HepG2 (cell line): ENCODE measurements around the gene SMARCC1. TPM values are rescaled to one million over a fixed set of nuclear protein-coding genes. Genes with fewer than 3 reads are reported as not detected.

Experiments
- CBFB ChIP-seq: sonication (generic); formaldehyde crosslinking; IDR thresholded peaks from 2 replicates; pipeline ENCODE4 v1.4.0; 2020; ENCODE audit warnings: missing genetic modification reagents
- CENPX ChIP-seq: sonication (generic); formaldehyde crosslinking; IDR thresholded peaks from 2 replicates; pipeline ENCODE4 v1.9.0; 2021; ENCODE audit warnings: mild to moderate bottlenecking, missing genetic modification reagents, moderate library complexity
- DNMT1 ChIP-seq: sonication (generic); formaldehyde crosslinking; IDR thresholded peaks from 2 replicates; pipeline ENCODE4 v1.5.1; 2020; ENCODE audit warnings: mild to moderate bottlenecking, missing genetic modification reagents
- GPN1 ChIP-seq: sonication (generic); formaldehyde crosslinking; IDR thresholded peaks from 2 replicates; pipeline ENCODE4 v1.5.1; 2020; ENCODE audit warnings: missing genetic modification reagents, borderline replicate concordance
- IRF2 ChIP-seq: IDR thresholded peaks from 2 replicates; pipeline ENCODE4 v1.6.1; 2018; ENCODE audit warnings: missing genetic modification reagents, missing compliant biosample characterization
- ISL2 ChIP-seq: sonication (generic); formaldehyde crosslinking; IDR thresholded peaks from 2 replicates; pipeline ENCODE4 v1.5.0; 2020; ENCODE audit warnings: missing genetic modification reagents
- PAX8 ChIP-seq: sonication (generic); formaldehyde crosslinking; IDR thresholded peaks from 2 replicates; pipeline ENCODE4 v1.8.0; 2022; ENCODE audit warnings: mild to moderate bottlenecking, missing genetic modification reagents, borderline replicate concordance
- POGZ ChIP-seq: sonication (generic); formaldehyde crosslinking; IDR thresholded peaks from 2 replicates; pipeline ENCODE4 v1.4.0; 2020; ENCODE audit warnings: mild to moderate bottlenecking, missing genetic modification reagents
- RBAK ChIP-seq: sonication (generic); formaldehyde crosslinking; IDR thresholded peaks from 2 replicates; pipeline ENCODE4 v1.5.1; 2020; ENCODE audit warnings: mild to moderate bottlenecking, missing genetic modification reagents
- ZNF329 ChIP-seq: sonication (generic); formaldehyde crosslinking; IDR thresholded peaks from 2 replicates; pipeline ENCODE4 v1.9.0; 2021; ENCODE audit warnings: low read depth, mild to moderate bottlenecking, missing genetic modification reagents
- ZNF547 ChIP-seq: sonication (generic); formaldehyde crosslinking; IDR thresholded peaks from 2 replicates; pipeline ENCODE4 v1.5.1; 2020; ENCODE audit warnings: mild to moderate bottlenecking, missing genetic modification reagents
- ZNF720 ChIP-seq: sonication (generic); formaldehyde crosslinking; IDR thresholded peaks from 2 replicates; pipeline ENCODE4 v1.4.0; 2020; ENCODE audit warnings: missing genetic modification reagents
- ZNF761 ChIP-seq: sonication (generic); formaldehyde crosslinking; conservative IDR thresholded peaks from 2 replicates; pipeline ENCODE4 v1.4.0; 2020; ENCODE audit warnings: mild to moderate bottlenecking, missing genetic modification reagents
- polyA plus RNA-seq, 8 experiments: library from polyadenylated mRNA; depleted of rRNA in 3 of 8; stranded (reverse) in 7 of 8; unstranded in 1 of 8; fragments of >200 nt; fragmentation: Illumina TruSeq in 4 of 8; extraction: Trizol in 4 of 8; gene quantifications; 2 replicates each; pipeline versions ENCODE4 v1.2.1 to v1.2.3, GENCODE V29; 2011 to 2016; ENCODE audit warnings: low read depth in 4 of 8, missing spikeins in 1 of 8, mixed read lengths in 1 of 8; ENCODE audit not compliant: insufficient read depth in 1 of 8
- total RNA-seq, 5 experiments: library from RNA; depleted of rRNA; stranded (reverse); fragments of >200 nt; fragmentation: Illumina TruSeq; extraction: Trizol; gene quantifications; 2 replicates each; pipeline ENCODE4 v1.2.3, GENCODE V29; 2016; ENCODE audit warnings: low read depth in 1 of 5
- TF ChIP-seq, protein P1 (sequence below): sonication (generic); formaldehyde crosslinking; IDR thresholded peaks from 2 replicates; pipeline ENCODE4 v1.5.0; 2020; ENCODE audit warnings: missing genetic modification reagents
- TF ChIP-seq, protein P2 (sequence below): sonication (generic); formaldehyde crosslinking; IDR thresholded peaks from 2 replicates; pipeline ENCODE4 v1.8.0; 2023; ENCODE audit warnings: mild to moderate bottlenecking, missing genetic modification reagents
- TF ChIP-seq, protein P3 (sequence below): sonication (generic); formaldehyde crosslinking; IDR thresholded peaks from 2 replicates; pipeline ENCODE4 v1.4.0; 2020; ENCODE audit warnings: missing genetic modification reagents, mild to moderate bottlenecking, borderline replicate concordance
- TF ChIP-seq, protein P4 (sequence below): sonication (generic); formaldehyde crosslinking; IDR thresholded peaks from 2 replicates; pipeline ENCODE4 v1.5.0; 2020; ENCODE audit warnings: missing genetic modification reagents, mild to moderate bottlenecking, borderline replicate concordance
- TF ChIP-seq, protein P5 (sequence below): sonication (generic); formaldehyde crosslinking; conservative IDR thresholded peaks from 2 replicates; pipeline ENCODE4 v1.8.0; 2022; ENCODE audit warnings: missing genetic modification reagents

The SMARCC1 gene
- total and polyA plus RNA-seq, 2 of the 13 experiments (the other 11 are each of a cell fraction or from before 2014, with no cell fraction given), result 47.9 to 58.4 TPM

DNA sequence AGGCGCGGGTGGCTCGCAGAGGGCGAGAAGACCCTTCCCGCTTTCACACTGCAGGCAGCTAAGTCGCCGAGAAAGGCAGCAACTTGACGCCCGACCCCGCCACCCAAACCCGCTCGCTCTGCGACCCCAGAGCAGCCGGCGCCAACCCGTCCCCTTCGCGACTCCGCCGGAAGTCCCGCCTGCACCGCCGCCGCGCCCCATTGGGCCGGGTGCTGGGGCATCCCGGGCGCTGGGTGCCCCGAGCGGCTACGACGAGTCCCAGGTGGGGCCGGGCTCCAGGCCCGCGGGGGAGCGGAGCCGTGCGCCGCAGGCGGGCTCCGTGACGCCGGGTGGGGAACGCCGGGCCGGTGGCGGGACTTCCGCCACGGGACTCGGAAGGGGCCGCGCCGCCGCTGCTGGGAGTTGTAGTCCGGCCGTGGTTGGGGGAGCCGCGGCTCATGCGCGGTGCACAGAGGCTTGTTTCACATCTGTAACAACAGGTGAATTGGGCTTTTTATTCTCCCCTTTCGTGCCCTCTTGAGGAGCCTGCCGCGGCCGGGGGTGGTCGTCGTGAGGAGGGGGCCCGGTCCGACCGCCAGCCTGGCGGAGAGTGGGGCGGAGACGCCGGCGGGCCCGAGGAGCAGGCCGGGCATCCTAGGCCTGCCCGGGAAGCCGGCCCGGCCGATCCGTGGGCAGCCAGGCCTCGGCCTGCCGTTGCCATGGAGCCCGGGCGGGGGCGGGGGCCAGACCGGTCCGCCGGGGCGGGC is 21.2 kb upstream of the SMARCC1 start, which contains the start of gene DHX30 (continued):
- TF ChIP-seq, protein P1, sequence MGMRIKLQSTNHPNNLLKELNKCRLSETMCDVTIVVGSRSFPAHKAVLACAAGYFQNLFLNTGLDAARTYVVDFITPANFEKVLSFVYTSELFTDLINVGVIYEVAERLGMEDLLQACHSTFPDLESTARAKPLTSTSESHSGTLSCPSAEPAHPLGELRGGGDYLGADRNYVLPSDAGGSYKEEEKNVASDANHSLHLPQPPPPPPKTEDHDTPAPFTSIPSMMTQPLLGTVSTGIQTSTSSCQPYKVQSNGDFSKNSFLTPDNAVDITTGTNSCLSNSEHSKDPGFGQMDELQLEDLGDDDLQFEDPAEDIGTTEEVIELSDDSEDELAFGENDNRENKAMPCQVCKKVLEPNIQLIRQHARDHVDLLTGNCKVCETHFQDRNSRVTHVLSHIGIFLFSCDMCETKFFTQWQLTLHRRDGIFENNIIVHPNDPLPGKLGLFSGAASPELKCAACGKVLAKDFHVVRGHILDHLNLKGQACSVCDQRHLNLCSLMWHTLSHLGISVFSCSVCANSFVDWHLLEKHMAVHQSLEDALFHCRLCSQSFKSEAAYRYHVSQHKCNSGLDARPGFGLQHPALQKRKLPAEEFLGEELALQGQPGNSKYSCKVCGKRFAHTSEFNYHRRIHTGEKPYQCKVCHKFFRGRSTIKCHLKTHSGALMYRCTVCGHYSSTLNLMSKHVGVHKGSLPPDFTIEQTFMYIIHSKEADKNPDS (CRISPR knock-in tag), result no peak
- peak; percentile 54; the same call in 1 of the 2 replicates for TF ChIP-seq CBFB (CRISPR knock-in tag)
- TF ChIP-seq POGZ (CRISPR knock-in tag), result no peak
- TF ChIP-seq ZNF720, result no peak
- TF ChIP-seq, protein P2, sequence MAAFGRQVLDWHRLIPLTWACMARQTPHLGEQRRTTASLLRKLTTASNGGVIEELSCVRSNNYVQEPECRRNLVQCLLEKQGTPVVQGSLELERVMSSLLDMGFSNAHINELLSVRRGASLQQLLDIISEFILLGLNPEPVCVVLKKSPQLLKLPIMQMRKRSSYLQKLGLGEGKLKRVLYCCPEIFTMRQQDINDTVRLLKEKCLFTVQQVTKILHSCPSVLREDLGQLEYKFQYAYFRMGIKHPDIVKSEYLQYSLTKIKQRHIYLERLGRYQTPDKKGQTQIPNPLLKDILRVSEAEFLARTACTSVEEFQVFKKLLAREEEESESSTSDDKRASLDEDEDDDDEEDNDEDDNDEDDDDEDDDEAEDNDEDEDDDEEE (CRISPR knock-in tag), result 0 out of 2 replicates have a peak, but pooled peaks have one; percentile 32
- no peak for TF ChIP-seq GPN1 (CRISPR knock-in tag)
- TF ChIP-seq ZNF761 (CRISPR knock-in tag), result 0 out of 2 replicates have a peak, but pooled peaks have one; percentile 15
- TF ChIP-seq, protein P3, sequence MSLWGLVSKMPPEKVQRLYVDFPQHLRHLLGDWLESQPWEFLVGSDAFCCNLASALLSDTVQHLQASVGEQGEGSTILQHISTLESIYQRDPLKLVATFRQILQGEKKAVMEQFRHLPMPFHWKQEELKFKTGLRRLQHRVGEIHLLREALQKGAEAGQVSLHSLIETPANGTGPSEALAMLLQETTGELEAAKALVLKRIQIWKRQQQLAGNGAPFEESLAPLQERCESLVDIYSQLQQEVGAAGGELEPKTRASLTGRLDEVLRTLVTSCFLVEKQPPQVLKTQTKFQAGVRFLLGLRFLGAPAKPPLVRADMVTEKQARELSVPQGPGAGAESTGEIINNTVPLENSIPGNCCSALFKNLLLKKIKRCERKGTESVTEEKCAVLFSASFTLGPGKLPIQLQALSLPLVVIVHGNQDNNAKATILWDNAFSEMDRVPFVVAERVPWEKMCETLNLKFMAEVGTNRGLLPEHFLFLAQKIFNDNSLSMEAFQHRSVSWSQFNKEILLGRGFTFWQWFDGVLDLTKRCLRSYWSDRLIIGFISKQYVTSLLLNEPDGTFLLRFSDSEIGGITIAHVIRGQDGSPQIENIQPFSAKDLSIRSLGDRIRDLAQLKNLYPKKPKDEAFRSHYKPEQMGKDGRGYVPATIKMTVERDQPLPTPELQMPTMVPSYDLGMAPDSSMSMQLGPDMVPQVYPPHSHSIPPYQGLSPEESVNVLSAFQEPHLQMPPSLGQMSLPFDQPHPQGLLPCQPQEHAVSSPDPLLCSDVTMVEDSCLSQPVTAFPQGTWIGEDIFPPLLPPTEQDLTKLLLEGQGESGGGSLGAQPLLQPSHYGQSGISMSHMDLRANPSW (CRISPR knock-in tag), result no peak
- TF ChIP-seq, protein P4, sequence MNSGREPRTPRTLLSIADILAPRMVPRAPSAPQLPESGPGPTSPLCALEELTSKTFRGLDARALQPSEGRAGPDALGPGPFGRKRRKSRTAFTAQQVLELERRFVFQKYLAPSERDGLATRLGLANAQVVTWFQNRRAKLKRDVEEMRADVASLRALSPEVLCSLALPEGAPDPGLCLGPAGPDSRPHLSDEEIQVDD, result no peak
- no peak for TF ChIP-seq CENPX (CRISPR knock-in tag)
- peak; percentile 9; the same call in 1 of the 2 replicates for TF ChIP-seq IRF2 (CRISPR knock-in tag)
- peak; percentile 83; the same call in 1 of the 2 replicates for TF ChIP-seq DNMT1 (CRISPR knock-in tag)
- TF ChIP-seq ISL2 (CRISPR knock-in tag), result no peak
- TF ChIP-seq, protein P5, sequence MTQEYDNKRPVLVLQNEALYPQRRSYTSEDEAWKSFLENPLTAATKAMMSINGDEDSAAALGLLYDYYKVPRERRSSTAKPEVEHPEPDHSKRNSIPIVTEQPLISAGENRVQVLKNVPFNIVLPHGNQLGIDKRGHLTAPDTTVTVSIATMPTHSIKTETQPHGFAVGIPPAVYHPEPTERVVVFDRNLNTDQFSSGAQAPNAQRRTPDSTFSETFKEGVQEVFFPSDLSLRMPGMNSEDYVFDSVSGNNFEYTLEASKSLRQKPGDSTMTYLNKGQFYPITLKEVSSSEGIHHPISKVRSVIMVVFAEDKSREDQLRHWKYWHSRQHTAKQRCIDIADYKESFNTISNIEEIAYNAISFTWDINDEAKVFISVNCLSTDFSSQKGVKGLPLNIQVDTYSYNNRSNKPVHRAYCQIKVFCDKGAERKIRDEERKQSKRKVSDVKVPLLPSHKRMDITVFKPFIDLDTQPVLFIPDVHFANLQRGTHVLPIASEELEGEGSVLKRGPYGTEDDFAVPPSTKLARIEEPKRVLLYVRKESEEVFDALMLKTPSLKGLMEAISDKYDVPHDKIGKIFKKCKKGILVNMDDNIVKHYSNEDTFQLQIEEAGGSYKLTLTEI (CRISPR knock-in tag), result no peak
- no peak for TF ChIP-seq RBAK (CRISPR knock-in tag)
- TF ChIP-seq PAX8 (CRISPR knock-in tag), result 0 out of 2 replicates have a peak, but pooled peaks have one; percentile 3
- TF ChIP-seq ZNF329 (CRISPR knock-in tag), result 0 out of 2 replicates have a peak, but pooled peaks have one; percentile 3
- TF ChIP-seq ZNF547 (CRISPR knock-in tag), result peak; percentile 89
